Common myeloid progenitor, CD34-positive (primary cell): ENCODE data around the gene PNLIPRP2.
A peak's percentile ranks its signal among the peaks of the same experiment; 100 is the strongest.

Experiments used
- CTCF ChIA-PET: fragments of 350-600 bp; sonication (Branson Sonifier 250); formaldehyde crosslinking; loops from one replicate; lab custom pipeline; 2021; ENCODE audit warnings: antibody characterized with exemption; lab: Charles Lee
- POLR2A ChIA-PET: fragments of 350-600 bp; sonication (Branson Sonifier 250); formaldehyde crosslinking; loops from one replicate; lab custom pipeline; 2021; ENCODE audit warnings: antibody characterized with exemption; lab: Charles Lee
- DNase-seq, 3 donors: peaks; one replicate each; pipeline versions ENCODE4 v3.0.0 to v3.0.0-alpha.2; 2013
- H3K27ac ChIP-seq, 2 experiments: 1 replicate in 1 of 2; 2 replicates in 1 of 2; pipeline ENCODE4 v1.7.0; 2013; ENCODE audit warnings: inconsistent platforms in 2 of 2, low read length in 2 of 2, mild to moderate bottlenecking in 2 of 2, low read depth in 1 of 2, moderate library complexity in 1 of 2; ENCODE audit not compliant: severe bottlenecking in 2 of 2, insufficient read depth in 1 of 2, poor library complexity in 1 of 2
- H3K27me3 ChIP-seq, 5 experiments: replicated peaks in 2 of 5; 1 replicate in 3 of 5; 2 replicates in 2 of 5; pipeline versions ENCODE4 v1.6.1 to v1.7.0; 2013; ENCODE audit warnings: low read length in 4 of 5, mild to moderate bottlenecking in 2 of 5, moderate library complexity in 2 of 5, inconsistent platforms in 1 of 5; ENCODE audit not compliant: insufficient read depth in 5 of 5, control insufficient read depth in 4 of 5
- H3K36me3 ChIP-seq, 4 experiments: 1 replicate in 2 of 4; 2 replicates in 2 of 4; pipeline versions ENCODE4 v1.6.1 to v1.7.0; 2013; ENCODE audit warnings: low read length in 3 of 4, control low read depth in 1 of 4, mild to moderate bottlenecking in 1 of 4; ENCODE audit not compliant: control insufficient read depth in 4 of 4, insufficient read depth in 4 of 4
- H3K4me1 ChIP-seq, 4 experiments: 1 replicate in 3 of 4; 2 replicates in 1 of 4; pipeline versions ENCODE4 v1.6.1 to v1.7.1; 2013; ENCODE audit warnings: low read length in 3 of 4, mild to moderate bottlenecking in 3 of 4, control low read depth in 1 of 4, inconsistent platforms in 1 of 4, moderate library complexity in 1 of 4; ENCODE audit not compliant: control insufficient read depth in 4 of 4, insufficient read depth in 4 of 4; ENCODE audit errors: control extremely low read depth in 1 of 4
- H3K4me3 ChIP-seq, 7 experiments: 1 replicate in 4 of 7; 2 replicates in 3 of 7; pipeline versions ENCODE4 v1.5.1 to v1.7.0; 2013; ENCODE audit warnings: mild to moderate bottlenecking in 7 of 7, low read length in 6 of 7, moderate library complexity in 6 of 7, inconsistent platforms in 2 of 7, low read depth in 2 of 7, control low read depth in 1 of 7; ENCODE audit not compliant: insufficient read depth in 4 of 7, control insufficient read depth in 1 of 7; ENCODE audit errors: extremely low read depth in 1 of 7
- H3K9me3 ChIP-seq, 5 experiments: 1 replicate in 4 of 5; 2 replicates in 1 of 5; pipeline versions ENCODE4 v1.6.1 to v1.7.1; 2013; ENCODE audit warnings: low read length in 4 of 5, mild to moderate bottlenecking in 2 of 5, inconsistent platforms in 1 of 5, low read depth in 1 of 5, moderate library complexity in 1 of 5; ENCODE audit not compliant: control insufficient read depth in 4 of 5, insufficient read depth in 2 of 5; ENCODE audit errors: control extremely low read depth in 1 of 5
- WGBS: methylation state at CpG from one replicate; pipeline ENCODE4 v1.1.5; 2013; ENCODE audit not compliant: insufficient coverage; 5-methylcytosine and 5-hydroxymethylcytosine counted together

PNLIPRP2 gene

GRCh38 chr10:116688241-116688711 lies 67.5 kb downstream of the PNLIPRP2 start:
- no peak overlapping the region for H3K27ac ChIP-seq
- POLR2A ChIA-PET, result no interaction called here

GRCh38 chr10:116688741-116689495 lies 68.2 kb downstream of the PNLIPRP2 start:
- ChIA-PET CTCF (interaction anchor here (0.7 to 2.8 kb wide), 4 partner anchors 17 to 100 kb away, joined by 3 to 15 read pairs (median 4); no protein-coding TSS in a partner anchor), POLR2A (no interaction called here)
- H3K27me3 ChIP-seq, result peaks cover 0 to 8% (median 4%) of the 10 kb centered on the region in 5 experiments
- no peak overlapping the region for H3K4me3 ChIP-seq
- no peak for DNase-seq
- H3K36me3 ChIP-seq, result no peaks in the 10 kb centered on the region
- H3K27ac ChIP-seq, result no peak overlapping the region
- H3K4me1 ChIP-seq, result peaks cover 0 to 2% (median 0%) of the 10 kb centered on the region in 4 experiments
- no peaks in the 10 kb centered on the region for H3K9me3 ChIP-seq
- 79% methylated on average over 6 of the region's 7 CpGs for WGBS

More at GRCh38 chr10:116688241-116688711, 67.5 kb downstream of the PNLIPRP2 start:
- no peaks in the 10 kb centered on the region for H3K9me3 ChIP-seq
- peaks cover 0 to 2% (median 0%) of the 10 kb centered on the region in 4 experiments for H3K4me1 ChIP-seq
- CTCF ChIA-PET, result interaction anchor here (1.2 to 2.8 kb wide), 4 partner anchors 31 to 109 kb away, joined by 3 to 15 read pairs (median 4); no protein-coding TSS in a partner anchor
- peak overlapping the region in 1 of 7 experiments; percentile 38 for H3K4me3 ChIP-seq
- H3K36me3 ChIP-seq, result no peaks in the 10 kb centered on the region
- peak in 2 of 3 donors; percentile 15 to 45 for DNase-seq
- 19% methylated on average over 4 of the region's 7 CpGs for WGBS
- H3K27me3 ChIP-seq, result peaks cover 0 to 8% (median 4%) of the 10 kb centered on the region in 5 experiments

GRCh38 chr10:116689744-116690143 lies 69.0 kb downstream of the PNLIPRP2 start:
- ChIA-PET CTCF (interaction anchor here (0.8 to 2.0 kb wide), 4 partner anchors 8 to 98 kb away, joined by 3 to 6 read pairs (median 4); no protein-coding TSS in a partner anchor), POLR2A (no interaction called here)
- no peaks in the 10 kb centered on the region for H3K36me3 ChIP-seq

GRCh38 chr10:116690356-116691322 lies 69.9 kb downstream of the PNLIPRP2 start:
- WGBS, result 89% methylated on average over 17 of the region's 17 CpGs
- peaks cover 0 to 2% (median 0%) of the 10 kb centered on the region in 4 experiments for H3K4me1 ChIP-seq
- H3K27ac ChIP-seq, result no peak overlapping the region
- no peak overlapping the region for H3K4me3 ChIP-seq
- ChIA-PET CTCF (interaction anchor here (1.6 to 2.0 kb wide), 2 partner anchors 8 to 10 kb away, joined by 4 to 6 read pairs; no protein-coding TSS in a partner anchor), POLR2A (no interaction called here)
- no peaks in the 10 kb centered on the region for H3K9me3 ChIP-seq
- H3K36me3 ChIP-seq, result no peaks in the 10 kb centered on the region
- H3K27me3 ChIP-seq, result peaks cover 0 to 8% (median 4%) of the 10 kb centered on the region in 5 experiments
- no peak for DNase-seq

More at GRCh38 chr10:116689744-116690143, 69.0 kb downstream of the PNLIPRP2 start:
- Histone ChIP-seq H3K27ac (no peak overlapping the region), H3K9me3 (no peaks in the 10 kb centered on the region), H3K4me1 (peaks cover 0 to 2% (median 0%) of the 10 kb centered on the region in 4 experiments), H3K27me3 (peaks cover 0 to 8% (median 4%) of the 10 kb centered on the region in 5 experiments), H3K4me3 (no peak overlapping the region)
- 100% methylated on average over 1 of the region's 4 CpGs for WGBS
- DNase-seq, result no peak

GRCh38 chr10:116691635-116692034 lies 70.9 kb downstream of the PNLIPRP2 start:
- POLR2A ChIA-PET, result no interaction called here
- H3K9me3 ChIP-seq, result no peaks in the 10 kb centered on the region
- WGBS, result 96% methylated on average over 6 of the region's 6 CpGs
- peaks cover 0 to 2% (median 0%) of the 10 kb centered on the region in 4 experiments for H3K4me1 ChIP-seq
- H3K4me3 ChIP-seq, result no peak overlapping the region
- no peak for DNase-seq
- no peaks in the 10 kb centered on the region for H3K36me3 ChIP-seq
- CTCF ChIA-PET, result interaction anchor here (1.6 to 2.0 kb wide), 2 partner anchors 9 kb away, joined by 4 to 6 read pairs; no protein-coding TSS in a partner anchor
- peaks cover 0 to 8% (median 4%) of the 10 kb centered on the region in 5 experiments for H3K27me3 ChIP-seq
- H3K27ac ChIP-seq, result no peak overlapping the region

GRCh38 chr10:116692225-116692624 lies 71.5 kb downstream of the PNLIPRP2 start:
- CTCF ChIA-PET, result no interaction called here

More at GRCh38 chr10:116692225-116692624, 71.5 kb downstream of the PNLIPRP2 start:
- Histone ChIP-seq H3K9me3 (no peaks in the 10 kb centered on the region), H3K27me3 (peaks cover 0 to 8% (median 4%) of the 10 kb centered on the region in 5 experiments), H3K27ac (no peak overlapping the region), H3K4me3 (no peak overlapping the region), H3K36me3 (no peaks in the 10 kb centered on the region), H3K4me1 (peaks cover 0 to 2% (median 0%) of the 10 kb centered on the region in 4 experiments)
- WGBS, result 98% methylated on average over 8 of the region's 8 CpGs
- DNase-seq, result no peak
- POLR2A ChIA-PET, result no interaction called here
